Measurements from ENCODE around the gene SEMA3E.

DNA sequence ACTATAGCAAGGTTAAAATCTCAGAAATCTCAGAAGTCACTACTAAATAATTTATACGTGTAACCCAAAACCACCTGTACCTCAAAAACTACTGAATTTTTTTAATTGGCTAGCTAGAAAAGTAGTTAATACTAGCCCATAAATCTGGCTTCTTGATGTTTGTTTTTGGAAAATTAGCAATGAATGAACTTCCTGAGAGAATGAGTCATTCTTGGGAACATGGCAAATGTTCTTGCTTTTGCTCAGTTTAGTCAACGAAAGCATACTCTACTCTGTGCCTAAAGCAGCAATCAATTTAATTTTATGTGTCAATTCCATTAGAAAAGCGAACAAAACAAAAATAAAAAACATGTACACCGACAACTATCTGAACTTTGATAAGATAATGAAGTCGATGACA is 69.2 kb downstream of the SEMA3E start:
- TF ChIP-seq, protein P1, sequence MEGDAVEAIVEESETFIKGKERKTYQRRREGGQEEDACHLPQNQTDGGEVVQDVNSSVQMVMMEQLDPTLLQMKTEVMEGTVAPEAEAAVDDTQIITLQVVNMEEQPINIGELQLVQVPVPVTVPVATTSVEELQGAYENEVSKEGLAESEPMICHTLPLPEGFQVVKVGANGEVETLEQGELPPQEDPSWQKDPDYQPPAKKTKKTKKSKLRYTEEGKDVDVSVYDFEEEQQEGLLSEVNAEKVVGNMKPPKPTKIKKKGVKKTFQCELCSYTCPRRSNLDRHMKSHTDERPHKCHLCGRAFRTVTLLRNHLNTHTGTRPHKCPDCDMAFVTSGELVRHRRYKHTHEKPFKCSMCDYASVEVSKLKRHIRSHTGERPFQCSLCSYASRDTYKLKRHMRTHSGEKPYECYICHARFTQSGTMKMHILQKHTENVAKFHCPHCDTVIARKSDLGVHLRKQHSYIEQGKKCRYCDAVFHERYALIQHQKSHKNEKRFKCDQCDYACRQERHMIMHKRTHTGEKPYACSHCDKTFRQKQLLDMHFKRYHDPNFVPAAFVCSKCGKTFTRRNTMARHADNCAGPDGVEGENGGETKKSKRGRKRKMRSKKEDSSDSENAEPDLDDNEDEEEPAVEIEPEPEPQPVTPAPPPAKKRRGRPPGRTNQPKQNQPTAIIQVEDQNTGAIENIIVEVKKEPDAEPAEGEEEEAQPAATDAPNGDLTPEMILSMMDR (IDR thresholded peaks at IDR 0.05): no peak
- TF ChIP-seq EP300 (IDR thresholded peaks at IDR 0.05) (no peak), POLR2A (IDR thresholded peaks at IDR 0.05) (no peak), POLR2AphosphoS5 (IDR thresholded peaks at IDR 0.05) (no peak)

All from suprapubic skin (tissue), 4 donors.